ENCODE results near the gene TEX44.

Gene TEX44

DNA sequence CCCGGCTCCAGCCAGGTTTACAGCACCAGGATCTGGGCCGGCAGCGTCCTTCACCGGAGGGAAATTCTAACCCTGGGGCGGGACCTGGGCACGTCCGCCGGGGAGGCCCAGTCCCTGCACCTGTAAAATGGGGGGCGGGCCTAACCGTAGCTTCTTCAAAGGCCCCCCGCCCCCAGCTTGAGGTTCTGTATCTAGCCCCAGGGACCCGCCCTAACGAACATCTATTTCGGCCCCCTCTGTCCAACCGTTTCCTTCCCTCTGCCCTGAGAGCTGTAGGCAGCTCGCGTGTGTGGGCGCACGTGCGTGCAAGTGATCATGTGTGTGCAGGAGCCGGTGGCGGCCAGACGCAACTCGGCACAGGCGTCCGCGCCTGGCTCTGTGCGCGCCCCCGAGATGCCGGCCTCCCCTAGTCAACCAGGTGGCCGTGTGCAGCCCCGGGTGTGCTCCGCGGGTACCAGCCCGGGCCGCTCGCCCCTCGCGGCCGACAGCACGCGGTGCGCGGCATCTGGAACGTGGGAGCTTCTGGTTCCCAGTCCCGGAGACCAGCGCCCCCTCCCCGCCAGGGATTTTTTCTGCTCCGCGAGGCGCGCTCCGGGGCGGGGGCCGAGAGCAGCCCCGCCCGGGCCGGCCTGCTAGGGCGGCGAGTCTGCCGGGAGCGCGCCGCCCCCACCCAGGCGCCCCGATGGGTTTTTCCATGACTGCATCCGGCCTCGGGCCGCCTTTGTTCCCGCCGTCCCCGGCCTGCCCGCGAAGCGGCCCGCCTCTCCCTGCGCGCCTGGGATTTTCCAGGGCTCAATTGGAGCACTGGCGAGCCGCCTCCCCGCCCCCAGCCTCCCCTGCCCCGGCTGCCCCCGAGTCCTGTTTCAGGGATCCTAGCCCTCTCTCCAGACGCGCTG is 21.2 kb downstream of the TEX44 start (continued):
- TF ChIP-seq, protein P1, sequence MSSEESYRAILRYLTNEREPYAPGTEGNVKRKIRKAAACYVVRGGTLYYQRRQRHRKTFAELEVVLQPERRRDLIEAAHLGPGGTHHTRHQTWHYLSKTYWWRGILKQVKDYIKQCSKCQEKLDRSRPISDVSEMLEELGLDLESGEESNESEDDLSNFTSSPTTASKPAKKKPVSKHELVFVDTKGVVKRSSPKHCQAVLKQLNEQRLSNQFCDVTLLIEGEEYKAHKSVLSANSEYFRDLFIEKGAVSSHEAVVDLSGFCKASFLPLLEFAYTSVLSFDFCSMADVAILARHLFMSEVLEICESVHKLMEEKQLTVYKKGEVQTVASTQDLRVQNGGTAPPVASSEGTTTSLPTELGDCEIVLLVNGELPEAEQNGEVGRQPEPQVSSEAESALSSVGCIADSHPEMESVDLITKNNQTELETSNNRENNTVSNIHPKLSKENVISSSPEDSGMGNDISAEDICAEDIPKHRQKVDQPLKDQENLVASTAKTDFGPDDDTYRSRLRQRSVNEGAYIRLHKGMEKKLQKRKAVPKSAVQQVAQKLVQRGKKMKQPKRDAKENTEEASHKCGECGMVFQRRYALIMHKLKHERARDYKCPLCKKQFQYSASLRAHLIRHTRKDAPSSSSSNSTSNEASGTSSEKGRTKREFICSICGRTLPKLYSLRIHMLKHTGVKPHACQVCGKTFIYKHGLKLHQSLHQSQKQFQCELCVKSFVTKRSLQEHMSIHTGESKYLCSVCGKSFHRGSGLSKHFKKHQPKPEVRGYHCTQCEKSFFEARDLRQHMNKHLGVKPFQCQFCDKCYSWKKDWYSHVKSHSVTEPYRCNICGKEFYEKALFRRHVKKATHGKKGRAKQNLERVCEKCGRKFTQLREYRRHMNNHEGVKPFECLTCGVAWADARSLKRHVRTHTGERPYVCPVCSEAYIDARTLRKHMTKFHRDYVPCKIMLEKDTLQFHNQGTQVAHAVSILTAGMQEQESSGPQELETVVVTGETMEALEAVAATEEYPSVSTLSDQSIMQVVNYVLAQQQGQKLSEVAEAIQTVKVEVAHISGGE (tag by site-specific recombination; conservative IDR thresholded peaks at IDR 0.05; ENCODE audit: low read depth) = peak; percentile 78
- TF ChIP-seq ZBTB48 (tag by site-specific recombination; IDR thresholded peaks at IDR 0.05) (peak; percentile 37; the same call in 1 of the 2 replicates), WT1 (tag by site-specific recombination; IDR thresholded peaks at IDR 0.05) (0 out of 2 replicates have a peak, but pooled peaks have one; percentile 23), ZNF19 (tag by site-specific recombination; IDR thresholded peaks at IDR 0.05; ENCODE audit: low read depth) (no peak), ZNF391 (tag by site-specific recombination; IDR thresholded peaks at IDR 0.05; ENCODE audit: borderline replicate concordance, low read depth) (no peak), ZFP37 (tag by site-specific recombination; IDR thresholded peaks at IDR 0.05) (no peak), ZNF423 (tag by site-specific recombination; IDR thresholded peaks at IDR 0.05) (0 out of 2 replicates have a peak, but pooled peaks have one; percentile 34), ZEB2 (tag by site-specific recombination; IDR thresholded peaks at IDR 0.05) (peak; percentile 80), EGR2 (tag by site-specific recombination; IDR thresholded peaks at IDR 0.05; ENCODE audit: low read depth) (peak; percentile 85), YY1 (tag by site-specific recombination; IDR thresholded peaks at IDR 0.05) (no peak; the same call in 1 of the 2 replicates), ZNF830 (tag by site-specific recombination; IDR thresholded peaks at IDR 0.05; ENCODE audit: low read depth) (no peak), ZNF561 (tag by site-specific recombination; IDR thresholded peaks at IDR 0.05; ENCODE audit: borderline replicate concordance) (peak; percentile 77; the same call in 1 of the 2 replicates), ZNF214 (tag by site-specific recombination; IDR thresholded peaks at IDR 0.05; ENCODE audit: borderline replicate concordance) (no peak), ZBTB20 (tag by site-specific recombination; IDR thresholded peaks at IDR 0.05) (peak; percentile 74), KLF8 (tag by site-specific recombination; IDR thresholded peaks at IDR 0.05) (peak; percentile 75; the same call in 1 of the 2 replicates), ZIC2 (tag by site-specific recombination; IDR thresholded peaks at IDR 0.05) (peak; percentile 71)
- TF ChIP-seq, protein P2, sequence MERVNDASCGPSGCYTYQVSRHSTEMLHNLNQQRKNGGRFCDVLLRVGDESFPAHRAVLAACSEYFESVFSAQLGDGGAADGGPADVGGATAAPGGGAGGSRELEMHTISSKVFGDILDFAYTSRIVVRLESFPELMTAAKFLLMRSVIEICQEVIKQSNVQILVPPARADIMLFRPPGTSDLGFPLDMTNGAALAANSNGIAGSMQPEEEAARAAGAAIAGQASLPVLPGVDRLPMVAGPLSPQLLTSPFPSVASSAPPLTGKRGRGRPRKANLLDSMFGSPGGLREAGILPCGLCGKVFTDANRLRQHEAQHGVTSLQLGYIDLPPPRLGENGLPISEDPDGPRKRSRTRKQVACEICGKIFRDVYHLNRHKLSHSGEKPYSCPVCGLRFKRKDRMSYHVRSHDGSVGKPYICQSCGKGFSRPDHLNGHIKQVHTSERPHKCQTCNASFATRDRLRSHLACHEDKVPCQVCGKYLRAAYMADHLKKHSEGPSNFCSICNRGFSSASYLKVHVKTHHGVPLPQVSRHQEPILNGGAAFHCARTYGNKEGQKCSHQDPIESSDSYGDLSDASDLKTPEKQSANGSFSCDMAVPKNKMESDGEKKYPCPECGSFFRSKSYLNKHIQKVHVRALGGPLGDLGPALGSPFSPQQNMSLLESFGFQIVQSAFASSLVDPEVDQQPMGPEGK (tag by site-specific recombination; IDR thresholded peaks at IDR 0.05) = peak; percentile 75
- TF ChIP-seq, protein P3, sequence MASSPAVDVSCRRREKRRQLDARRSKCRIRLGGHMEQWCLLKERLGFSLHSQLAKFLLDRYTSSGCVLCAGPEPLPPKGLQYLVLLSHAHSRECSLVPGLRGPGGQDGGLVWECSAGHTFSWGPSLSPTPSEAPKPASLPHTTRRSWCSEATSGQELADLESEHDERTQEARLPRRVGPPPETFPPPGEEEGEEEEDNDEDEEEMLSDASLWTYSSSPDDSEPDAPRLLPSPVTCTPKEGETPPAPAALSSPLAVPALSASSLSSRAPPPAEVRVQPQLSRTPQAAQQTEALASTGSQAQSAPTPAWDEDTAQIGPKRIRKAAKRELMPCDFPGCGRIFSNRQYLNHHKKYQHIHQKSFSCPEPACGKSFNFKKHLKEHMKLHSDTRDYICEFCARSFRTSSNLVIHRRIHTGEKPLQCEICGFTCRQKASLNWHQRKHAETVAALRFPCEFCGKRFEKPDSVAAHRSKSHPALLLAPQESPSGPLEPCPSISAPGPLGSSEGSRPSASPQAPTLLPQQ (tag by site-specific recombination; IDR thresholded peaks at IDR 0.05) = 0 out of 2 replicates have a peak, but pooled peaks have one; percentile 48
- TF ChIP-seq, protein P4, sequence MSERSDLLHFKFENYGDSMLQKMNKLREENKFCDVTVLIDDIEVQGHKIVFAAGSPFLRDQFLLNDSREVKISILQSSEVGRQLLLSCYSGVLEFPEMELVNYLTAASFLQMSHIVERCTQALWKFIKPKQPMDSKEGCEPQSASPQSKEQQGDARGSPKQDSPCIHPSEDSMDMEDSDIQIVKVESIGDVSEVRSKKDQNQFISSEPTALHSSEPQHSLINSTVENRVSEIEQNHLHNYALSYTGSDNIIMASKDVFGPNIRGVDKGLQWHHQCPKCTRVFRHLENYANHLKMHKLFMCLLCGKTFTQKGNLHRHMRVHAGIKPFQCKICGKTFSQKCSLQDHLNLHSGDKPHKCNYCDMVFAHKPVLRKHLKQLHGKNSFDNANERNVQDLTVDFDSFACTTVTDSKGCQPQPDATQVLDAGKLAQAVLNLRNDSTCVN (tag by site-specific recombination; optimal IDR thresholded peaks at IDR 0.05) = peak; percentile 98
- TF ChIP-seq, protein P5, sequence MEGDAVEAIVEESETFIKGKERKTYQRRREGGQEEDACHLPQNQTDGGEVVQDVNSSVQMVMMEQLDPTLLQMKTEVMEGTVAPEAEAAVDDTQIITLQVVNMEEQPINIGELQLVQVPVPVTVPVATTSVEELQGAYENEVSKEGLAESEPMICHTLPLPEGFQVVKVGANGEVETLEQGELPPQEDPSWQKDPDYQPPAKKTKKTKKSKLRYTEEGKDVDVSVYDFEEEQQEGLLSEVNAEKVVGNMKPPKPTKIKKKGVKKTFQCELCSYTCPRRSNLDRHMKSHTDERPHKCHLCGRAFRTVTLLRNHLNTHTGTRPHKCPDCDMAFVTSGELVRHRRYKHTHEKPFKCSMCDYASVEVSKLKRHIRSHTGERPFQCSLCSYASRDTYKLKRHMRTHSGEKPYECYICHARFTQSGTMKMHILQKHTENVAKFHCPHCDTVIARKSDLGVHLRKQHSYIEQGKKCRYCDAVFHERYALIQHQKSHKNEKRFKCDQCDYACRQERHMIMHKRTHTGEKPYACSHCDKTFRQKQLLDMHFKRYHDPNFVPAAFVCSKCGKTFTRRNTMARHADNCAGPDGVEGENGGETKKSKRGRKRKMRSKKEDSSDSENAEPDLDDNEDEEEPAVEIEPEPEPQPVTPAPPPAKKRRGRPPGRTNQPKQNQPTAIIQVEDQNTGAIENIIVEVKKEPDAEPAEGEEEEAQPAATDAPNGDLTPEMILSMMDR (tag by site-specific recombination; IDR thresholded peaks at IDR 0.05) = peak; percentile 95
- TF ChIP-seq, protein P6, sequence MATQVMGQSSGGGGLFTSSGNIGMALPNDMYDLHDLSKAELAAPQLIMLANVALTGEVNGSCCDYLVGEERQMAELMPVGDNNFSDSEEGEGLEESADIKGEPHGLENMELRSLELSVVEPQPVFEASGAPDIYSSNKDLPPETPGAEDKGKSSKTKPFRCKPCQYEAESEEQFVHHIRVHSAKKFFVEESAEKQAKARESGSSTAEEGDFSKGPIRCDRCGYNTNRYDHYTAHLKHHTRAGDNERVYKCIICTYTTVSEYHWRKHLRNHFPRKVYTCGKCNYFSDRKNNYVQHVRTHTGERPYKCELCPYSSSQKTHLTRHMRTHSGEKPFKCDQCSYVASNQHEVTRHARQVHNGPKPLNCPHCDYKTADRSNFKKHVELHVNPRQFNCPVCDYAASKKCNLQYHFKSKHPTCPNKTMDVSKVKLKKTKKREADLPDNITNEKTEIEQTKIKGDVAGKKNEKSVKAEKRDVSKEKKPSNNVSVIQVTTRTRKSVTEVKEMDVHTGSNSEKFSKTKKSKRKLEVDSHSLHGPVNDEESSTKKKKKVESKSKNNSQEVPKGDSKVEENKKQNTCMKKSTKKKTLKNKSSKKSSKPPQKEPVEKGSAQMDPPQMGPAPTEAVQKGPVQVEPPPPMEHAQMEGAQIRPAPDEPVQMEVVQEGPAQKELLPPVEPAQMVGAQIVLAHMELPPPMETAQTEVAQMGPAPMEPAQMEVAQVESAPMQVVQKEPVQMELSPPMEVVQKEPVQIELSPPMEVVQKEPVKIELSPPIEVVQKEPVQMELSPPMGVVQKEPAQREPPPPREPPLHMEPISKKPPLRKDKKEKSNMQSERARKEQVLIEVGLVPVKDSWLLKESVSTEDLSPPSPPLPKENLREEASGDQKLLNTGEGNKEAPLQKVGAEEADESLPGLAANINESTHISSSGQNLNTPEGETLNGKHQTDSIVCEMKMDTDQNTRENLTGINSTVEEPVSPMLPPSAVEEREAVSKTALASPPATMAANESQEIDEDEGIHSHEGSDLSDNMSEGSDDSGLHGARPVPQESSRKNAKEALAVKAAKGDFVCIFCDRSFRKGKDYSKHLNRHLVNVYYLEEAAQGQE (tag by site-specific recombination; IDR thresholded peaks at IDR 0.05) = peak; percentile 49; the same call in 1 of the 2 replicates
- TF ChIP-seq, protein P7, sequence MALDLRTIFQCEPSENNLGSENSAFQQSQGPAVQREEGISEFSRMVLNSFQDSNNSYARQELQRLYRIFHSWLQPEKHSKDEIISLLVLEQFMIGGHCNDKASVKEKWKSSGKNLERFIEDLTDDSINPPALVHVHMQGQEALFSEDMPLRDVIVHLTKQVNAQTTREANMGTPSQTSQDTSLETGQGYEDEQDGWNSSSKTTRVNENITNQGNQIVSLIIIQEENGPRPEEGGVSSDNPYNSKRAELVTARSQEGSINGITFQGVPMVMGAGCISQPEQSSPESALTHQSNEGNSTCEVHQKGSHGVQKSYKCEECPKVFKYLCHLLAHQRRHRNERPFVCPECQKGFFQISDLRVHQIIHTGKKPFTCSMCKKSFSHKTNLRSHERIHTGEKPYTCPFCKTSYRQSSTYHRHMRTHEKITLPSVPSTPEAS (tag by site-specific recombination; IDR thresholded peaks at IDR 0.05) = peak; percentile 42
